IMR-90 (cell line): ENCODE results near the gene PJA1. TPM values are rescaled to one million over a fixed set of nuclear protein-coding genes. Genes with fewer than 3 reads are reported as not detected.

Source experiments
- ATAC-seq: fragments of 200-7000 bp; cut with Tn5 transposase; 2 replicates; pipeline ENCODE4 v1.9.1; 2020; ENCODE audit warnings: low read depth, mild to moderate bottlenecking, moderate library complexity
- BruUV-seq: library from RNA; stranded (reverse); fragments of 400-500 nt; replicated peaks from 2 replicates; lab custom pipeline; 2021; lab: Mats Ljungman, UMichigan
- CTCF ChIA-PET: fragments of 300-600 bp; formaldehyde crosslinking; extraction: SDS; loops from one replicate; lab custom pipeline; 2021; ENCODE audit warnings: antibody characterized with exemption; lab: Yijun Ruan, JAX
- POLR2A ChIA-PET: fragments of 300-600 bp; sonication (Branson Sonifier 250); formaldehyde crosslinking; loops from one replicate; lab custom pipeline; 2022; ENCODE audit warnings: antibody characterized with exemption; ENCODE audit not compliant: unreplicated experiment; lab: Charles Lee
- DNase-seq: peaks from one replicate; pipeline ENCODE4 v3.0.0; 2013
- H2AFZ ChIP-seq: replicated peaks from 2 replicates; pipeline ENCODE3; 2013; ENCODE audit warnings: low read length, mild to moderate bottlenecking; ENCODE audit not compliant: poor library complexity
- H2AK5ac ChIP-seq: 2 replicates; pipeline ENCODE4 v1.6.1; 2013; ENCODE audit warnings: low read depth, low read length, inconsistent platforms
- H2AK9ac ChIP-seq: replicated peaks from 2 replicates; pipeline ENCODE3; 2013; ENCODE audit warnings: mild to moderate bottlenecking, low read depth, low read length, moderate library complexity; ENCODE audit not compliant: poor library complexity
- H2BK120ac ChIP-seq: 2 replicates; pipeline ENCODE4 v1.6.1; 2013; ENCODE audit warnings: low read depth, low read length, inconsistent platforms
- H2BK15ac ChIP-seq: 3 replicates; pipeline ENCODE4 v1.6.1; 2013; ENCODE audit warnings: low read depth, low read length, inconsistent platforms
- H2BK20ac ChIP-seq: 2 replicates; pipeline ENCODE4 v1.6.1; 2013; ENCODE audit warnings: low read depth, mild to moderate bottlenecking, inconsistent platforms, low read length, moderate library complexity
- H2BK5ac ChIP-seq: 2 replicates; pipeline ENCODE4 v1.6.1; 2013; ENCODE audit warnings: mild to moderate bottlenecking, low read depth, low read length, inconsistent platforms; ENCODE audit not compliant: poor library complexity, severe bottlenecking
- H3K14ac ChIP-seq: replicated peaks from 2 replicates; pipeline ENCODE4 v1.6.1; 2013; ENCODE audit warnings: low read depth, low read length, inconsistent platforms
- H3K18ac ChIP-seq: 2 replicates; pipeline ENCODE4 v1.6.1; 2013; ENCODE audit warnings: low read depth, low read length, control low read depth
- H3K23ac ChIP-seq: 2 replicates; pipeline ENCODE4 v1.6.1; 2013; ENCODE audit warnings: low read depth, low read length, inconsistent platforms
- H3K27ac ChIP-seq: 2 replicates; pipeline ENCODE4 v1.5.1; 2013; ENCODE audit warnings: mild to moderate bottlenecking, control low read depth, low read length; ENCODE audit not compliant: insufficient read depth
- H3K27me3 ChIP-seq: 2 replicates; pipeline ENCODE4 v1.6.1; 2013; ENCODE audit warnings: low read length; ENCODE audit not compliant: control insufficient read depth, insufficient read depth
- H3K36me3 ChIP-seq: 2 replicates; pipeline ENCODE4 v1.6.1; 2013; ENCODE audit warnings: low read length, mixed read lengths; ENCODE audit not compliant: control insufficient read depth, insufficient read depth
- H3K4ac ChIP-seq: 2 replicates; pipeline ENCODE4 v1.6.1; 2013; ENCODE audit warnings: low read depth, low read length, inconsistent platforms
- H3K4me1 ChIP-seq: 2 replicates; pipeline ENCODE4 v1.6.1; 2013; ENCODE audit warnings: low read length, mixed read lengths; ENCODE audit not compliant: control insufficient read depth, insufficient read depth
- H3K4me2 ChIP-seq: 2 replicates; pipeline ENCODE4 v1.6.1; 2013; ENCODE audit warnings: low read depth, mild to moderate bottlenecking, control low read depth, low read length, moderate library complexity
- H3K4me3 ChIP-seq: 2 replicates; pipeline ENCODE4 v1.5.1; 2013; ENCODE audit warnings: low read depth, mild to moderate bottlenecking, control low read depth, low read length, moderate library complexity; ENCODE audit not compliant: insufficient read depth
- H3K56ac ChIP-seq: 2 replicates; pipeline ENCODE4 v1.6.1; 2013; ENCODE audit warnings: low read length, inconsistent platforms; ENCODE audit not compliant: insufficient read depth; ENCODE audit errors: extremely low read depth
- H3K79me1 ChIP-seq, 2 experiments: 2 replicates each; pipeline ENCODE4 v1.6.1; 2013; ENCODE audit warnings: low read length in 2 of 2, inconsistent platforms in 1 of 2, low read depth in 1 of 2
- H3K9ac ChIP-seq: 2 replicates; pipeline ENCODE4 v1.6.1; 2013; ENCODE audit warnings: low read depth, low read length, control low read depth
- H3K9me1 ChIP-seq: 2 replicates; pipeline ENCODE4 v1.6.1; 2013; ENCODE audit warnings: low read length, inconsistent platforms; ENCODE audit not compliant: insufficient read depth
- H3K9me3 ChIP-seq: 2 replicates; pipeline ENCODE4 v1.6.1; 2013; ENCODE audit warnings: low read length; ENCODE audit not compliant: control insufficient read depth, insufficient read depth
- H4K20me1 ChIP-seq: 2 replicates; pipeline ENCODE4 v1.6.1; 2013; ENCODE audit warnings: low read length, inconsistent platforms; ENCODE audit not compliant: insufficient read depth
- H4K5ac ChIP-seq: 2 replicates; pipeline ENCODE4 v1.6.1; 2013; ENCODE audit warnings: mild to moderate bottlenecking, low read depth, low read length, control low read depth
- H4K8ac ChIP-seq, 2 experiments: 2 replicates each; pipeline ENCODE4 v1.6.1; 2013; ENCODE audit warnings: low read depth in 2 of 2, low read length in 2 of 2, control low read depth in 1 of 2, inconsistent platforms in 1 of 2
- H4K91ac ChIP-seq: 2 replicates; pipeline ENCODE4 v1.6.1; 2013; ENCODE audit warnings: low read depth, low read length, inconsistent platforms; ENCODE audit not compliant: insufficient read depth
- CEBPB ChIP-seq: IDR thresholded peaks from 2 replicates; pipeline ENCODE4 v1.6.1; 2012; ENCODE audit warnings: low read depth, low read length, improper control_type of control experiment
- POLR2A ChIP-seq: IDR thresholded peaks from 2 replicates; pipeline ENCODE4 v1.6.1; 2012; ENCODE audit warnings: mild to moderate bottlenecking, low read depth, low read length
- RCOR1 ChIP-seq: IDR thresholded peaks from 2 replicates; pipeline ENCODE4 v1.6.1; 2012; ENCODE audit warnings: mild to moderate bottlenecking, low read length, improper control_type of control experiment; ENCODE audit not compliant: insufficient replicate concordance
- SMC3 ChIP-seq: fragments of 150-350 bp; IDR thresholded peaks from 2 replicates; pipeline ENCODE4 v1.6.1; 2016; ENCODE audit warnings: low read depth, mild to moderate bottlenecking, antibody characterized with exemption, low read length, moderate library complexity
- WGBS, 2 experiments: methylation state at CpG; one replicate each; pipeline versions ENCODE4 v1.1.5 to v1.1.7; 2013; ENCODE audit warnings: missing lambda C conversion rate in 2 of 2; ENCODE audit not compliant: insufficient read length in 1 of 2; ENCODE audit errors: extremely low coverage in 2 of 2; 5-methylcytosine and 5-hydroxymethylcytosine counted together
- dilution Hi-C: fragments of 300-500 bp; cut with HindIII; formaldehyde crosslinking; loops from one replicate; pipeline ENCODE4 v1.14.3; 2018; ENCODE audit warnings: low sequenced_read_pairs; ENCODE audit not compliant: unreplicated experiment
- in situ Hi-C: fragments of 300-500 bp; cut with MboI; formaldehyde crosslinking; loops from 3 replicates; pipeline ENCODE4 v1.14.3; 2019; ENCODE audit warnings: low sequenced_read_pairs, inconsistent platforms, mixed read lengths
- intact Hi-C: fragments of 100-400 bp; cut with micrococcal nuclease; formaldehyde crosslinking; loops from 2 replicates; pipeline ENCODE4 v1.10.0; 2022
- polyA plus RNA-seq, 3 experiments: library from polyadenylated mRNA; depleted of rRNA; stranded (reverse); fragments of >200 nt; gene quantifications; 2 replicates each; pipeline ENCODE4 v1.2.3, GENCODE V29; 2012; ENCODE audit warnings: low replicate concordance in 1 of 3
- total RNA-seq: library from RNA; depleted of rRNA; stranded (reverse); fragments of >200 nt; gene quantifications from 2 replicates; pipeline ENCODE4 v1.2.3, GENCODE V29; 2012

PJA1 gene
- total and polyA plus RNA-seq, 2 of the 4 experiments (the other 2 are of a cell fraction) = 15.1 to 24.4 TPM

GRCh38 chrX:69161371-69161770, 3.9 kb downstream of the PJA1 start:
- POLR2A ChIA-PET = no interaction called here
- no peak overlapping the region for H2BK20ac ChIP-seq
- no peak overlapping the region for H4K91ac ChIP-seq
- 0 out of 2 replicates have a peak, but pooled peaks cover 5% of the 10 kb centered on the region for H3K9me1 ChIP-seq
- no peak for ATAC-seq
- no peak overlapping the region for H3K18ac ChIP-seq
- in situ Hi-C loops (no loop called here), intact Hi-C loops (no loop called here), dilution Hi-C loops (no loop called here)
- 90% methylated on average over 2 of the region's 10 CpGs; no CpG with 5 or more reads in 1 of the 2 experiments for WGBS, 2 experiments
- CTCF ChIA-PET = no interaction called here
- H3K4me2 ChIP-seq = no peak overlapping the region
- no peak overlapping the region for H3K4me3 ChIP-seq
- no peak overlapping the region for H2AK9ac ChIP-seq
- H4K8ac ChIP-seq = no peak overlapping the region
- no peaks in the 10 kb centered on the region for H3K4me1 ChIP-seq
- no peak for DNase-seq
- peaks cover 0 to 8% of the 10 kb centered on the region in 2 experiments; a peak in 2 of 4 replicates for H3K79me1 ChIP-seq
- no peak overlapping the region for H2AK5ac ChIP-seq
- H2BK120ac ChIP-seq = no peak overlapping the region
- peaks cover 15% of the 10 kb centered on the region; the same call in 1 of the 2 replicates for H3K36me3 ChIP-seq
- H3K56ac ChIP-seq = no peak overlapping the region
- TF ChIP-seq POLR2A (no peak), RCOR1 (no peak), CEBPB (no peak), SMC3 (no peak)
- H3K27ac ChIP-seq = no peak overlapping the region
- H3K9ac ChIP-seq = no peak overlapping the region
- H3K4ac ChIP-seq = no peak overlapping the region
- H3K9me3 ChIP-seq = no peaks in the 10 kb centered on the region
- no peak overlapping the region for H4K5ac ChIP-seq
- H2BK15ac ChIP-seq = no peak overlapping the region
- BruUV-seq = no TSS peak
- no peak overlapping the region for H2BK5ac ChIP-seq
- no peak overlapping the region for H2AFZ ChIP-seq
- H3K23ac ChIP-seq = no peak overlapping the region
- 0 out of 2 replicates have a peak, but pooled peaks cover 6% of the 10 kb centered on the region for H4K20me1 ChIP-seq
- H3K14ac ChIP-seq = no peak overlapping the region
- H3K27me3 ChIP-seq = peaks cover 3% of the 10 kb centered on the region; the same call in 1 of the 2 replicates
